Omental fat pad (tissue), 4 donors: Measurements from ENCODE around the gene OPCML. TPM values are rescaled to one million over a fixed set of nuclear protein-coding genes. Genes with fewer than 3 reads are reported as not detected.

ENCODE experiments used
- ATAC-seq: fragments of 150-250 bp; one replicate; pipeline ENCODE4 v1.9.1; 2016; ENCODE audit warnings: mild to moderate bottlenecking, moderate library complexity; ENCODE audit not compliant: low FRiP score
- DNase-seq: peaks from one replicate; pipeline ENCODE4 v3.0.0-alpha.2; 2019; ENCODE audit warnings: low spot score
- total RNA-seq, 4 donors: library from RNA; depleted of rRNA; stranded (reverse); fragments of >200 nt; gene quantifications; one replicate each; pipeline ENCODE4 v1.1.0, GENCODE V29; 2016
- TF ChIP-seq, protein P1 (sequence below), 3 donors: fragments of 450-650 bp; IDR thresholded peaks; one replicate each; pipeline ENCODE4 v1.5.1; 2016 to 2017; ENCODE audit warnings: antibody characterized with exemption in 3 of 3, mild to moderate bottlenecking in 3 of 3, moderate library complexity in 2 of 3

OPCML gene
- total RNA-seq, 4 donors from 2014 or later, result 0.32 TPM; not detected in 3

DNA sequence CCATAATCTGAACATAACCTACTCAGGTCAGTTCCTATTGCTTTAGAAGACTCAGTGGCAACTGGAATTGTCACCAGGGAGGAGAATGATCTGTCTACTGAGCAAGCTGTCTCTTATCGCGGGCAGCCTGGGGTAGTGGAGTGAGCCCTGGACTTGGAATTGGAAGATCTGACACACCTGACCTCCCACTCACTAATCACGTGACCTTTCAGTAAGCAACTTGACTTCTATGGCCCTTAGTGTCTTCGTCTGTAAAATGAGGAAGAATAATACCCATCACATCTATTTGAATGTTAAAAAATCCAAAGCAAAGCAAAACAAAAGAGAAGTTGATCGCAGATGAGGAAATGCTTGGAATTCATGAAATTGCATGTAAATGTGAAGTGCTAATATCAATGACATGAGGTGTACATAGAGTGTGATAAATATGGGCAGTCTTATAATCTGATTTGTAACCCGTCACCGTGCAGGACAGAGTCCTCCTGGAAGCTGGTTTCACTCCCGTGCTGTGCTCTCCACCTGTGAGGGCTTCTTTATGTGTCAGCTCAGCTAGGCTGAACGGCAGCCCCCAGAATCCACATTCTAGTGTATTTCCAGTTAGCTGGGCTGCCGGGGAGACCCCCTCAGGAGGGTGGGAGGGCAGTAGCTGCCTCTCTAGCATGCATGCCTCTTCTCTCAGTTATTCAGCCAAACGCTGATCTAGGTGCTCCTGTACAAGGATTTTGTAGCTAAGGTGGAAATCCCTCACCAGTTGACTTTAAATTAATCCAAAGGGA is 482.9 kb downstream of the OPCML start:
- no peak for ATAC-seq
- TF ChIP-seq, protein P1, sequence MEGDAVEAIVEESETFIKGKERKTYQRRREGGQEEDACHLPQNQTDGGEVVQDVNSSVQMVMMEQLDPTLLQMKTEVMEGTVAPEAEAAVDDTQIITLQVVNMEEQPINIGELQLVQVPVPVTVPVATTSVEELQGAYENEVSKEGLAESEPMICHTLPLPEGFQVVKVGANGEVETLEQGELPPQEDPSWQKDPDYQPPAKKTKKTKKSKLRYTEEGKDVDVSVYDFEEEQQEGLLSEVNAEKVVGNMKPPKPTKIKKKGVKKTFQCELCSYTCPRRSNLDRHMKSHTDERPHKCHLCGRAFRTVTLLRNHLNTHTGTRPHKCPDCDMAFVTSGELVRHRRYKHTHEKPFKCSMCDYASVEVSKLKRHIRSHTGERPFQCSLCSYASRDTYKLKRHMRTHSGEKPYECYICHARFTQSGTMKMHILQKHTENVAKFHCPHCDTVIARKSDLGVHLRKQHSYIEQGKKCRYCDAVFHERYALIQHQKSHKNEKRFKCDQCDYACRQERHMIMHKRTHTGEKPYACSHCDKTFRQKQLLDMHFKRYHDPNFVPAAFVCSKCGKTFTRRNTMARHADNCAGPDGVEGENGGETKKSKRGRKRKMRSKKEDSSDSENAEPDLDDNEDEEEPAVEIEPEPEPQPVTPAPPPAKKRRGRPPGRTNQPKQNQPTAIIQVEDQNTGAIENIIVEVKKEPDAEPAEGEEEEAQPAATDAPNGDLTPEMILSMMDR (IDR thresholded peaks at IDR 0.05), result no peak
- no peak for DNase-seq

DNA sequence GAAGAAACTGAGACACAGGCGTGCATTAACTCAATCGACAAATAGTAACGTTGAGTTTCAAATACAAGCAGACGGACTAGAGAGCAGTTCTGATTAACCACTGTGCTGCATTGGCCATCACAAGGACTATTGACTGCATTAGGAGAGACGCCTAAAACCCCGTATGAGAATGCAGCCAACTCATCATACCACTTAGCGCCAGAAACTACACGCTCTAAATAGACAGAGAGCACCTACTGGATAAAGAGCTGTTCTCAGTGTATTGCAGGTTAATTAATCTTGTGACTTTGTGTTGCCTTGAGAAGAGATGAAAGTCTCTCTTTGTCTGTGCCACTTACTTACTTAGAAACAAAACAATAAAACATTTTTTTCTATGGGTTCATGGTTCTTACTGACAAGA is 484.0 kb downstream of the OPCML start:
- no peak for ATAC-seq
- TF ChIP-seq, protein P1 (IDR thresholded peaks at IDR 0.05), result no peak
- no peak for DNase-seq

DNA sequence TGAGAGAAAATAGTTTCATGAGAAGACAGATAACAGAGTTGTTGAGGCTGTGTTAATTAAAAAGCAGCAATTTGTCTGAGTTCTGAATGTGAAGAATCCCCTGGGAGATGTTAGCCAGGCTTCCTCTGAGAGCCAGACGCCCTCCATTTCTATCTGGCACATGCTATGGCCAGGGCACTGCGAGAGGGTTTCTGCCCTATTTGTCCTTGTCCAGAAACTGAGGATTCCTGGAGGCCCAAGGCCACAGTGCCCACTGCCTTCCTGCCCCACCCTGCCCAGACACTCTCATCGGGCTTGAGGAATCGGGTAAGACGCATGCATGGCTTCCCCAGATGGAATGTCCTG is 484.6 kb downstream of the OPCML start:
- ATAC-seq (no peak), DNase-seq (no peak)

DNA sequence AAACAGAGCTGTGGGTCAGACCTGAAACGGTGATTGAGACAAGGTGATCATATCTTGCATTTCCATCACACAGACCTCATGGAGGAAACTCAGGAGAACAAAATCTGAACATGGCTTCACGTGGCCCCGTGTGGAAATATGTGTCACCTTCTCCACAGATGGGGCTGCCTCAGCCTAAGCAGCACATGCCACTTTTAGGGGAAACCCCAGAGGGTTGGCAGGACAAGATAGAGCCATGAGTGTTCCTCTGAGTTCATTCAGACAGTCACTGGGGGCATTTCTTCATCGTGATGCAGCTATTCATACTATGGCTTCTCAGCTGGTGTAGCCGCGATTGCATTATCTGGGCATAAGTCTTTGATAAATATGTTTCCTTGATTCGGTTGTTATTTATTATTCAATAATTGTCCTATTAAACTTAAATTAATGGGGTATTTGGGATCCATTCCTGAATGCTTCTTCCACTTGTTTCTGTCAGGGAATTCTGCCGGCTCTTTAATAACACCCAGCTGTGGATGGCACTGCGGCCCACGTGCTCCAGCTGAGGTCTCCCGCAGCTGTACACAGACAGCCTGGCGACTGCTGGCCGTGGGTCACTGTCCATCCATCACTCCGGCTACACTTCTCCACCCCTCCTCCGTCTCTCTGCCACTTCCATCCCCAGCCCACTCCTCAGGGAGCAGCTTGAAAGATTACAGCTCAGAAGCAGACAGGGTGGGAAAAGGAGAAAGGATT is 485.1 kb downstream of the OPCML start:
- no peak for DNase-seq
- TF ChIP-seq, protein P1 (IDR thresholded peaks at IDR 0.05), result no peak
- no peak for ATAC-seq

More for the DNA sequence above, 484.6 kb downstream of the OPCML start:
- TF ChIP-seq, protein P1 (IDR thresholded peaks at IDR 0.05), result no peak

DNA sequence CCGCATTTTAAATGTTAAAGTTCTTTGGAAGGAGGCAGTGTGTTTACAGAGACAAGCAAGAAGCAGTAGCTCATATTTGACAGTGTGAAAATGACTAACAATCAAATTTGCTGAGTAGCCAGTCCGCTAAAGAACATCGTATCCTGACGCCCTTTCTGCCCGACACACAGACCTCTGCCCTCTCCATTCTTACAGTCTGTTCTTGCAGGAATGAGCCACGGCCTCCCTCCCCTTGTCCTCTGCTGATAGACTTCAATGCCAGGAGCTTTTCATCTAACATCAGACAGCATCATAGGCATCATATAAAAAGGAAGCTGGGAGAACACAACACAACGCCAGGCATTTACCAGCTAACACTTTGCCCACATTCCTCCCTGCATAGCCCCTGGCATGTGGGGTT is 486.0 kb downstream of the OPCML start:
- TF ChIP-seq, protein P1 (IDR thresholded peaks at IDR 0.05), result no peak
- ATAC-seq (no peak), DNase-seq (no peak)

DNA sequence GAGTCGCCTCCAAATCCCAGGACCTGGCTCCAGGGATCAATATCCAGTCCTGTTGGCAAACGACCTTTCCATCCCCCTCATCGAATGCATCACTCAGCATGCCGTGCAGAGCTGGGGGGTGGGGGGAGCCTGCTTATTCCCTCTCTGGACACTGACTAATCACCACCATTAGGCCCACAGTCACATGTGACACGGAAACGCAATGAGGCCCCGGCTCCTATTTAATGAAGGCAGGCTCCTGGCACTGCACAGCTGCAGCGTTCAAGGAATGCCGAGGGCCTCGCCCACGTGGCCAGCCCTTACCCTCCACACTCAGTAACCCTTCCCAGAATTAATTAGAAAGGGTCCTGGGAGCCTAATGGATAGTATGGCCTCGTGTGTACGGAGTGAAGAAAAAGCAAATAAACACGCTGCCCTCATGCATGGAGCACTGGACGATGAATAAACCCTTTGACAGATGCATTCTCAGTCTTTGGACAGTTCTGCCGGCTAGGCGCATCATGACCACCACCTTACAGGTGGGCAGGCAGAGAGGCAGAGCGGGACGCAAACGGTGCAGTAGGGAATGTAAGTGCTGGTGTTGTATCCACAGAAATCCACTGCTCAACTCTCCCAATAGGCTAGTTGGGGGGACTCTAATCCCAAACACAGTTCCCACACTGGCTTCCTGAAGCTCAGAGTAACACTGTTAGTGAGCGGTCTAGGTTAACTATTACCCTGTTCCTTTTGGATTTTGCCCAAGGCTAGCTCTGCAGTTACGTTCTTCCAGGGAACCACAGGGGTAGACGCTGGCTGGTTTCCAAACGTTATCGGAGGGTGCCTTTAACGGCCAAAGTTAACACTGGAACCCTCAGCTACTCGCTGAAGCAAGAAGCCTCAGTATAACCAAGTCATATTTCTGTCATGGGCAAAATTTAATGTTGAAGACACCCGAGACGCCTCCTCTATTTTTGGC is 490.1 kb downstream of the OPCML start:
- TF ChIP-seq, protein P1 (IDR thresholded peaks at IDR 0.05), result no peak
- ATAC-seq (no peak), DNase-seq (no peak)
